OCI-LY1 (cell line): ENCODE measurements around the gene CA9.

Experiments used
- H2AFZ ChIP-seq: fragments of 200-600 bp; sonication (generic), shearing (Covaris generic); 2 replicates; pipeline ENCODE4 v1.6.0; 2014; ENCODE audit warnings: antibody characterized with exemption, mild to moderate bottlenecking, low read length
- H3F3A ChIP-seq: fragments of 200-600 bp; sonication (generic), shearing (Covaris generic); 2 replicates; pipeline ENCODE4 v1.6.0; 2014; ENCODE audit warnings: mild to moderate bottlenecking, antibody characterized with exemption, low read length, moderate library complexity; ENCODE audit not compliant: insufficient read depth
- H3K27ac ChIP-seq: fragments of 200-600 bp; sonication (generic); 2 replicates; pipeline ENCODE4 v1.5.1; 2014; ENCODE audit warnings: low read length, mixed run types, mild to moderate bottlenecking, low read depth; ENCODE audit not compliant: poor library complexity, severe bottlenecking
- H3K27me3 ChIP-seq: fragments of 200-600 bp; sonication (generic); 2 replicates; pipeline ENCODE4 v1.6.0; 2014; ENCODE audit warnings: antibody characterized with exemption, mild to moderate bottlenecking, low read length, moderate library complexity; ENCODE audit not compliant: insufficient read depth
- H3K36me3 ChIP-seq: fragments of 200-600 bp; sonication (generic); 2 replicates; pipeline ENCODE4 v1.6.1; 2014; ENCODE audit warnings: mild to moderate bottlenecking, antibody characterized with exemption, low read length, moderate library complexity, mixed read lengths; ENCODE audit not compliant: insufficient read depth
- H3K4me1 ChIP-seq: fragments of 200-600 bp; sonication (generic); 2 replicates; pipeline ENCODE4 v1.5.1; 2014; ENCODE audit warnings: mild to moderate bottlenecking, low read length, moderate library complexity; ENCODE audit not compliant: insufficient read depth, severe bottlenecking
- H3K4me2 ChIP-seq: fragments of 200-600 bp; sonication (generic), shearing (Covaris generic); 2 replicates; pipeline ENCODE4 v1.6.1; 2014; ENCODE audit warnings: low read length
- H3K4me3 ChIP-seq: fragments of 200-600 bp; sonication (generic); 2 replicates; pipeline ENCODE4 v1.5.1; 2014; ENCODE audit warnings: low read length, low read depth, mild to moderate bottlenecking, mixed read lengths; ENCODE audit not compliant: poor library complexity, severe bottlenecking
- H3K79me2 ChIP-seq: fragments of 200-600 bp; shearing (Covaris generic); 2 replicates; pipeline ENCODE4 v1.6.1; 2016; ENCODE audit warnings: mixed run types, low read length, mixed read lengths; ENCODE audit not compliant: insufficient read depth
- H3K9ac ChIP-seq: fragments of 200-600 bp; sonication (generic), shearing (Covaris generic); 2 replicates; pipeline ENCODE4 v1.6.1; 2014; ENCODE audit warnings: mild to moderate bottlenecking, low read length, mixed read lengths
- H3K9me2 ChIP-seq: fragments of 200-600 bp; sonication (generic), shearing (Covaris generic); 2 replicates; pipeline ENCODE4 v1.6.1; 2014; ENCODE audit warnings: low read depth, mild to moderate bottlenecking, low read length, mixed read lengths
- H3K9me3 ChIP-seq: fragments of 200-600 bp; shearing (Covaris generic); 2 replicates; pipeline ENCODE4 v1.6.1; 2014; ENCODE audit warnings: low read length, mixed read lengths
- H4K20me1 ChIP-seq: fragments of 200-600 bp; sonication (generic), shearing (Covaris generic); 2 replicates; pipeline ENCODE4 v1.6.0; 2016; ENCODE audit warnings: mild to moderate bottlenecking, low read length; ENCODE audit not compliant: insufficient read depth
- EZH2 ChIP-seq: fragments of 200-600 bp; sonication (generic), shearing (Covaris generic); IDR thresholded peaks from 2 replicates; pipeline ENCODE4 v1.8.0; 2017; ENCODE audit warnings: borderline replicate concordance, mixed run types, mild to moderate bottlenecking, antibody characterized with exemption, low read length, moderate library complexity, mixed read lengths
- TF ChIP-seq, protein P1 (sequence below): fragments of 200-600 bp; sonication (generic), shearing (Covaris generic); IDR thresholded peaks from 2 replicates; pipeline ENCODE4 v1.5.1; 2017; ENCODE audit warnings: mild to moderate bottlenecking, antibody characterized with exemption, low read length, moderate library complexity, mixed read lengths

Gene CA9

DNA sequence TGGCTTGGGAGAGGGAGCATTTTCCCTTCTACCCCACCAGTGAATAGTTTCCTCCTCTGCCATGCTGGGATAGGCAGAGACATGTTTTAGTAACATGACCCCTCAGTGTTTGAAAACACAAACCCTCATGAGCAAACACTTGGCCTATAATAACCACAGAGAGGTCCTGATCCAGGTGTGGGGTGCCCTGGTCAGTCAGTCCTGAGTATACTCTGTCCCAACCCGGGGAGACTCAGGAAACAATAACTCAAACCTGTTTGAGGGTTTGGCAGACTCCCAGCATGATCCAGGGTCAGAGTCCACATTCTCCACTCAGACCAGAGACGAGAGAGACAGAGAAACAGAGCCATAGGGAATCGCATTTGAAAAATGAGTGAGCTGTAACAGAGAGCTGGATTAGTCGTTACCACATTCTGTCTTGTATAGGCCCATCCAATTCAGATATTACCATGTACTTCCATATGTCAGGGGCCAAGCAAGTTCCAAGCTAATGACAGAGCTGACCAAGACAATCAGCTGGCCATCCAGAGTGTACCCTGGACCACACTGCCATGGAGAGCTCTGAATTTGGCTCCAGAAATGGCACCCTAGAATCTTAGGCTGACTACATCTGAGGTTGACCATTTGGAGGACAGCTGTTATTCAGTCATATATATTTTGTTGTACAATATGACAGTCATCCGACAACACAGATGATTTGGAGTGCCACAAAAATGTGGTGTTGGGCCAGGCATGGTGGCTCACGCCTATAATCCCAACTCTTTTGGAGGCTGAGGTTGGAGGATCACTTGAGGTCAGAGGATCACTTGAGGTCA, 4.2 kb upstream of the CA9 start:
- Histone ChIP-seq H2AFZ (no peak overlapping the region), H3K9ac (no peak overlapping the region), H3K9me2 (no peaks in the 10 kb centered on the region), H3K9me3 (no peaks in the 10 kb centered on the region), H3K4me1 (peaks cover 14% of the 10 kb centered on the region), H4K20me1 (no peaks in the 10 kb centered on the region), H3K79me2 (no peaks in the 10 kb centered on the region), H3K4me3 (no peak overlapping the region), H3K27me3 (no peaks in the 10 kb centered on the region), H3K4me2 (no peak overlapping the region), H3K36me3 (no peaks in the 10 kb centered on the region), H3F3A (no peaks in the 10 kb centered on the region), H3K27ac (no peak overlapping the region)
- TF ChIP-seq, protein P1, sequence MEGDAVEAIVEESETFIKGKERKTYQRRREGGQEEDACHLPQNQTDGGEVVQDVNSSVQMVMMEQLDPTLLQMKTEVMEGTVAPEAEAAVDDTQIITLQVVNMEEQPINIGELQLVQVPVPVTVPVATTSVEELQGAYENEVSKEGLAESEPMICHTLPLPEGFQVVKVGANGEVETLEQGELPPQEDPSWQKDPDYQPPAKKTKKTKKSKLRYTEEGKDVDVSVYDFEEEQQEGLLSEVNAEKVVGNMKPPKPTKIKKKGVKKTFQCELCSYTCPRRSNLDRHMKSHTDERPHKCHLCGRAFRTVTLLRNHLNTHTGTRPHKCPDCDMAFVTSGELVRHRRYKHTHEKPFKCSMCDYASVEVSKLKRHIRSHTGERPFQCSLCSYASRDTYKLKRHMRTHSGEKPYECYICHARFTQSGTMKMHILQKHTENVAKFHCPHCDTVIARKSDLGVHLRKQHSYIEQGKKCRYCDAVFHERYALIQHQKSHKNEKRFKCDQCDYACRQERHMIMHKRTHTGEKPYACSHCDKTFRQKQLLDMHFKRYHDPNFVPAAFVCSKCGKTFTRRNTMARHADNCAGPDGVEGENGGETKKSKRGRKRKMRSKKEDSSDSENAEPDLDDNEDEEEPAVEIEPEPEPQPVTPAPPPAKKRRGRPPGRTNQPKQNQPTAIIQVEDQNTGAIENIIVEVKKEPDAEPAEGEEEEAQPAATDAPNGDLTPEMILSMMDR, result no peak
- no peak for TF ChIP-seq EZH2

DNA sequence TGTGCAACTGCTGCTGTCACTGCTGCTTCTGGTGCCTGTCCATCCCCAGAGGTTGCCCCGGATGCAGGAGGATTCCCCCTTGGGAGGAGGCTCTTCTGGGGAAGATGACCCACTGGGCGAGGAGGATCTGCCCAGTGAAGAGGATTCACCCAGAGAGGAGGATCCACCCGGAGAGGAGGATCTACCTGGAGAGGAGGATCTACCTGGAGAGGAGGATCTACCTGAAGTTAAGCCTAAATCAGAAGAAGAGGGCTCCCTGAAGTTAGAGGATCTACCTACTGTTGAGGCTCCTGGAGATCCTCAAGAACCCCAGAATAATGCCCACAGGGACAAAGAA, 265 bp downstream of the CA9 start:
- Histone ChIP-seq H2AFZ (no peak overlapping the region), H3K27ac (no peak overlapping the region), H3K4me3 (peak overlapping the region; percentile 57), H3K36me3 (no peaks in the 10 kb centered on the region), H3K27me3 (peaks cover 4% of the 10 kb centered on the region), H4K20me1 (no peaks in the 10 kb centered on the region), H3K79me2 (no peaks in the 10 kb centered on the region), H3K9me2 (no peaks in the 10 kb centered on the region), H3K4me2 (peak overlapping the region; percentile 15; the same call in 1 of the 2 replicates), H3K9ac (no peak overlapping the region; the same call in 1 of the 2 replicates), H3K4me1 (peaks cover 25% of the 10 kb centered on the region), H3K9me3 (no peaks in the 10 kb centered on the region), H3F3A (no peaks in the 10 kb centered on the region)
- TF ChIP-seq, protein P1, result no peak
- TF ChIP-seq EZH2, result no peak

DNA sequence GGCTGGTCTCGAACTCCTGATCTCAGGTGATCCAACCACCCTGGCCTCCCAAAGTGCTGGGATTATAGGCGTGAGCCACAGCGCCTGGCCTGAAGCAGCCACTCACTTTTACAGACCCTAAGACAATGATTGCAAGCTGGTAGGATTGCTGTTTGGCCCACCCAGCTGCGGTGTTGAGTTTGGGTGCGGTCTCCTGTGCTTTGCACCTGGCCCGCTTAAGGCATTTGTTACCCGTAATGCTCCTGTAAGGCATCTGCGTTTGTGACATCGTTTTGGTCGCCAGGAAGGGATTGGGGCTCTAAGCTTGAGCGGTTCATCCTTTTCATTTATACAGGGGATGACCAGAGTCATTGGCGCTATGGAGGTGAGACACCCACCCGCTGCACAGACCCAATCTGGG, 1.5 kb downstream of the CA9 start:
- Histone ChIP-seq H3K36me3 (no peaks in the 10 kb centered on the region), H3K9ac (peak overlapping the region; percentile 37; the same call in 1 of the 2 replicates), H3K9me2 (no peaks in the 10 kb centered on the region), H3K4me2 (peak overlapping the region; percentile 71), H3F3A (no peaks in the 10 kb centered on the region), H3K9me3 (no peaks in the 10 kb centered on the region), H3K4me3 (peak overlapping the region; percentile 57), H3K27me3 (peaks cover 4% of the 10 kb centered on the region), H3K4me1 (peaks cover 29% of the 10 kb centered on the region), H3K79me2 (no peaks in the 10 kb centered on the region), H3K27ac (no peak overlapping the region), H4K20me1 (no peaks in the 10 kb centered on the region), H2AFZ (no peak overlapping the region)
- TF ChIP-seq, protein P1, result no peak
- no peak for TF ChIP-seq EZH2
